SK-N-MC (cell line): ENCODE results near the gene BUD23.

Experiments
- DNase-seq: peaks from one replicate; pipeline ENCODE4 v3.0.0-alpha.2; 2011; ENCODE audit warnings: low read depth, low spot score
- H3K27ac ChIP-seq: fragments of 200-600 bp; sonication (generic); 2 replicates; pipeline ENCODE4 v1.5.1; 2016; ENCODE audit warnings: mixed run types
- H3K36me3 ChIP-seq: fragments of 200-600 bp; sonication (generic); 2 replicates; pipeline ENCODE4 v1.6.1; 2017; ENCODE audit warnings: antibody characterized with exemption, low read length, mixed read lengths; ENCODE audit not compliant: insufficient read depth
- H3K4me3 ChIP-seq: fragments of 200-600 bp; sonication (generic); 2 replicates; pipeline ENCODE4 v1.5.1; 2016
- H3K9ac ChIP-seq: fragments of 200-600 bp; sonication (generic); 2 replicates; pipeline ENCODE4 v1.8.0; 2017; ENCODE audit warnings: mixed run types, mixed read lengths; ENCODE audit not compliant: insufficient read length
- H3K9me3 ChIP-seq: fragments of 200-600 bp; sonication (generic); 2 replicates; pipeline ENCODE4 v1.6.1; 2017; ENCODE audit warnings: low read depth, mild to moderate bottlenecking, antibody characterized with exemption, low read length, moderate library complexity, mixed read lengths
- EZH2 ChIP-seq: fragments of 200-600 bp; sonication (generic); IDR thresholded peaks from one replicate; pipeline ENCODE4 v1.6.1; 2017; ENCODE audit warnings: antibody characterized with exemption
- FOXP2 ChIP-seq: optimal IDR thresholded peaks from 2 replicates; pipeline ENCODE3; 2011; ENCODE audit warnings: mild to moderate bottlenecking, moderate library complexity; ENCODE audit not compliant: insufficient read depth; ENCODE audit errors: extremely low read length, control extremely low read depth
- POLR2AphosphoS5 ChIP-seq: IDR thresholded peaks from 2 replicates; pipeline ENCODE4 v1.6.1; 2012; ENCODE audit warnings: mild to moderate bottlenecking, low read depth, low read length, borderline replicate concordance

BUD23 gene

DNA sequence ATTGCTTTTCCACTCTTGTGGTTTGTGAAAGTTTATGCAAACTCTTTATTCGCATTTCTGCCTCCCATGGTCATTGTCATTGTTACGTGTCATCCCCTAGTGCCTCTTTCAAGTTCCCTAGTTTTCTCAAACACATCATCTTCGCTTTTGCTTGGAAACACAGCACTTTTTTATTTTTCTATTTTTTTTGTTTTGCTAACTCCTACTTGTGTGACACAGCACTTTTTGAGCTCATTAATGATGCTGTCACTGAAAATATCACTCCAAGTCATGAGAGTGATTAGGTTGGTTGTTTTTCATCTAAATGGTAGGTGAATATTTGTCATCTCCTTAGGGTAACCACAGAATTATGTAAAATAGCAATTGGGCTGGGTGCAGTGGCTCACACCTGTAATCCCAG lies 44.6 kb downstream of the BUD23 start:
- TF ChIP-seq EZH2: no peak
- TF ChIP-seq FOXP2: no peak
- TF ChIP-seq POLR2AphosphoS5: no peak
- H3K4me3 ChIP-seq: no peak overlapping the region
- H3K27ac ChIP-seq: no peak overlapping the region
- DNase-seq: no peak
- no peak overlapping the region for H3K9ac ChIP-seq
- no peaks in the 10 kb centered on the region for H3K36me3 ChIP-seq
- no peaks in the 10 kb centered on the region for H3K9me3 ChIP-seq

- no peak for DNase-seq
- Histone ChIP-seq H3K4me3 (no peak overlapping the region), H3K9ac (no peak overlapping the region), H3K36me3 (no peaks in the 10 kb centered on the region), H3K9me3 (no peaks in the 10 kb centered on the region), H3K27ac (no peak overlapping the region)
- TF ChIP-seq POLR2AphosphoS5: no peak
- no peak for TF ChIP-seq FOXP2
- no peak for TF ChIP-seq EZH2
These were observed 45.2 kb downstream of the BUD23 start for GRCh38 chr7:73728551-73728950.

DNA sequence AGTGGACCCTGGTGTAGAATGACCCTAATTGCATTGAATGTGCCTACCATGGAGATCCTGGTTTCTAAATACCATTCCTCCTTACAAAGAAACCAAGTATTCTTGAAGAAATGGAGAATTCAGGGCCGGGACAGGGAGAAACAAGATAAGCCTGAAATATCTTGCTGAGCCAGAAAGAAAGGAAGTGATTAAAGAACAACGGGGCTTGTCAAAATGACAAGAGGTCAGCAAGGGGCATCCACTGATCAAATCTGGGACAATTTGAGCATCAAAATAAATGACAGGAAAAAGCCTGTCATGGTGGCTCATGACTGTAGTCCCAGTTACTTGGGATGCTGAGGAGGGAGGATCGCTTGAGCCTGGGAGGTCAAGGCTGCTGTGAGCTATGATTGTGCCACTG lies 47.1 kb downstream of the BUD23 start:
- H3K4me3 ChIP-seq: no peak overlapping the region
- no peak for DNase-seq
- no peaks in the 10 kb centered on the region for H3K36me3 ChIP-seq
- no peaks in the 10 kb centered on the region for H3K9me3 ChIP-seq
- H3K27ac ChIP-seq: no peak overlapping the region
- H3K9ac ChIP-seq: no peak overlapping the region
- TF ChIP-seq POLR2AphosphoS5 (no peak), EZH2 (no peak)

- DNase-seq: no peak
- H3K4me3 ChIP-seq: no peak overlapping the region
- no peaks in the 10 kb centered on the region; the same call in 1 of the 2 replicates for H3K36me3 ChIP-seq
- H3K27ac ChIP-seq: no peak overlapping the region
- TF ChIP-seq POLR2AphosphoS5 (no peak), FOXP2 (no peak), EZH2 (no peak)
- no peak overlapping the region for H3K9ac ChIP-seq
- H3K9me3 ChIP-seq: no peaks in the 10 kb centered on the region
These were observed 49.0 kb downstream of the BUD23 start for GRCh38 chr7:73732397-73732796.

DNA sequence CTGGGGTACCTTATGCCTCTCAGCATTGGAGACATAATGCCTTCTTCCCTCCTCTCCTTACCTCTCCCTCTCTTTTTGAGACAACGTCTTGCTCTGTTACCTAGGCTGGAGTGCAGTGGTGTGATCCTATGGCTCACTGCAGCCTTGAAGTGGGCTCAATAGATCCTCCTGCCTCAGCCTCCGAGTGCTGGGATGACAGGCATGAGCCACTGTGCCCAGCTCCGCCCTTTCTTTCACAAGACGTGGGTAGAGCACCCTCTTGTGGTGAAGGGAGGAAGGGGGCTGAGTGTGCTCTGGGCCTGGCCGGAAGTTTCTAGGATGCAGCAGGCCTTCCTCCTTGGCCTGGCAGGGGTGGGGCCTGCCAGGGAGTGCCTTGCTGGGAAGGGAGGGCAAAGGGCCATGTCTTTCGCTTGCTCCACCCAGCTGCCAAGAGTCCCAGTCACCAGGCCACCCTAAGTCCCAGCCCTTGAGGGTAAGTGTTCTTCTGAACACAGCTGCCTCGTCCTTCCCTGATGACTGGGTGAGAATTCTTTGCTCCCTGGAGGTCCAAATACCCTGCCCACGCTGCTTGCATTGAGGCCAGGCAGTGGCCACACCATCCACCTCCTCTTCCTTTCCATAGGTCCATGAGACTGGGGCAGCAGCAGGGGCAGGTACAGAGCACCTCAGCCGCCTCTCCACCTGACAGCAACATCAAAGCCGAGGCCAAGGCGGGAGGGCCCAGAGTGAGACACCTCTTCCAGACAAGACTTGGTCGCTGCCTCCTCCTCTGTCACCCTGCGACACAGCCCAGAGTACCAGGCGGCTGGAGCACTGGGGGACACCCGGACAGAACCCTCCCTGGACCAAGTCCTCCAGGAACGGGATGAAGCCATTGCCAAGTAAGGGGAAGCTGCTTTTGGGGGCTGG lies 51.5 kb downstream of the BUD23 start:
- Histone ChIP-seq H3K9me3 (no peaks in the 10 kb centered on the region), H3K9ac (no peak overlapping the region), H3K27ac (no peak overlapping the region), H3K4me3 (no peak overlapping the region), H3K36me3 (no peaks in the 10 kb centered on the region; the same call in 1 of the 2 replicates)
- no peak for DNase-seq
- TF ChIP-seq POLR2AphosphoS5 (no peak; the same call in none of the 2 replicates), FOXP2 (no peak), EZH2 (no peak)

GRCh38 chr7:73735528-73735905 lies 52.1 kb downstream of the BUD23 start:
- Histone ChIP-seq H3K9me3 (no peaks in the 10 kb centered on the region), H3K9ac (no peak overlapping the region), H3K4me3 (no peak overlapping the region), H3K36me3 (no peaks in the 10 kb centered on the region; the same call in 1 of the 2 replicates), H3K27ac (no peak overlapping the region)
- DNase-seq: no peak
- TF ChIP-seq EZH2 (no peak), POLR2AphosphoS5 (no peak), FOXP2 (no peak)

GRCh38 chr7:73736885-73737284 lies 53.5 kb downstream of the BUD23 start:
- no peaks in the 10 kb centered on the region; the same call in 1 of the 2 replicates for H3K36me3 ChIP-seq
- no peak overlapping the region for H3K27ac ChIP-seq
- no peak for TF ChIP-seq EZH2
- TF ChIP-seq POLR2AphosphoS5: no peak
- TF ChIP-seq FOXP2: no peak
- DNase-seq: no peak
- no peak overlapping the region for H3K9ac ChIP-seq
- H3K9me3 ChIP-seq: no peaks in the 10 kb centered on the region
- H3K4me3 ChIP-seq: no peak overlapping the region

- Histone ChIP-seq H3K9ac (peak overlapping the region; percentile 41), H3K4me3 (peak overlapping the region; percentile 97), H3K9me3 (no peaks in the 10 kb centered on the region), H3K36me3 (no peaks in the 10 kb centered on the region; the same call in 1 of the 2 replicates), H3K27ac (no peak overlapping the region)
- TF ChIP-seq FOXP2 (no peak), POLR2AphosphoS5 (no peak), EZH2 (no peak)
- DNase-seq: no peak
These were observed 54.3 kb downstream of the BUD23 start for GRCh38 chr7:73737491-73738219.
